HG03457 (cell line): ENCODE measurements around the gene STN1.

Experiments used
- ATAC-seq: cut with Tn5 transposase; IDR thresholded peaks from one replicate; pipeline ENCODE4 v1.9.1; 2021; ENCODE audit warnings: moderate number of reproducible peaks; ENCODE audit not compliant: unreplicated experiment

STN1 gene

GRCh38 chr10:103895411-103896186 is 22.4 kb downstream of the STN1 start:
- no peak for ATAC-seq

- ATAC-seq: no peak
Measured at GRCh38 chr10:103894441-103894864, 23.5 kb downstream of the STN1 start.

- no peak for ATAC-seq
Measured at GRCh38 chr10:103893817-103894216, 24.2 kb downstream of the STN1 start.

DNA sequence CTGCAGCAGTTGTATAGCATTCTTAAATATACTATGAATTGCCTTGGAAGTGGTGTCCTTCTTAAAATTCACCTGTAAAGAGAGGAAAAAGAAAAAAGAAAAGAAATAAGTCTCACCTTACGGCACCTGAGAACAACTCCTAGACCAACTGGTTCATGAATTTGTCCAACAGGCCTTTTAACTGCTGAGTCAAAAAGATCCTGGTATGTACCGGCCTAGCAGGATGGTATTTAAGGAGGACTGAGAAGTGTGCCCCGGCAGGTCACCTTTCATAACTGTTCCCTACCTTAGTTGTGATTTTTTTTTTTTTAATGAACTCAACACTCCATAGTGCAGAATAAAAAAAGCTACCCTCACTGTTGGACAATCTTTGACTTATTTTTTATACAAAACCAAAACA is 25.8 kb downstream of the STN1 start:
- ATAC-seq: no peak

GRCh38 chr10:103890688-103891087 is 27.3 kb downstream of the STN1 start:
- ATAC-seq: no peak

DNA sequence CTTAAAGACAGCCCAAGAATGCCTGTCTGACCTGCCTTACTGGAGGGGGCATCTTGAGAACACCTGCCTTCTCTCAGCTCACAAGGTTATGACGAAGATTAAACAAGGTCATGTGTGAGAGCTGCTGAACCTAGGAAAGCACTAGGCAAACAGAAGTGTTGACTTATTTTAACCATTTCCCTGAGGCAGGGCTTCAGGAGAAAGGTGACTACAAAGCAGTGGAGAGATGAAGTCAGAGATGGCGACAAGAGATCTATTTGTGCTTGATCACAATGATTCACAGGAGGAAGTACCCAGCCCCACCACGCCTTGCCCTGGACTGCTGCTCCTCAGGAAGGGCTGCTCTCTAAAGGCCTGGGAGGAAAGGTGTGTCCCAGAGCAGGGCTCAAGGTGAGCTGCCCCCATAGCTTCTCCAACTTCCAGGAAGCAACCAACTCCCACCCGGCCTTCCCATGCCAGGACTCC is 27.8 kb downstream of the STN1 start:
- no peak for ATAC-seq

GRCh38 chr10:103889121-103889720 is 28.8 kb downstream of the STN1 start:
- no peak for ATAC-seq

- no peak for ATAC-seq
Measured at GRCh38 chr10:103888113-103888841, 29.7 kb downstream of the STN1 start.

- no peak for ATAC-seq
Measured at GRCh38 chr10:103885617-103886016, 32.4 kb downstream of the STN1 start.

- ATAC-seq: no peak
Measured at GRCh38 chr10:103884681-103885139, 33.3 kb downstream of the STN1 start.

- ATAC-seq: no peak
Measured at GRCh38 chr10:103882285-103883007, 35.5 kb downstream of the STN1 start.

DNA sequence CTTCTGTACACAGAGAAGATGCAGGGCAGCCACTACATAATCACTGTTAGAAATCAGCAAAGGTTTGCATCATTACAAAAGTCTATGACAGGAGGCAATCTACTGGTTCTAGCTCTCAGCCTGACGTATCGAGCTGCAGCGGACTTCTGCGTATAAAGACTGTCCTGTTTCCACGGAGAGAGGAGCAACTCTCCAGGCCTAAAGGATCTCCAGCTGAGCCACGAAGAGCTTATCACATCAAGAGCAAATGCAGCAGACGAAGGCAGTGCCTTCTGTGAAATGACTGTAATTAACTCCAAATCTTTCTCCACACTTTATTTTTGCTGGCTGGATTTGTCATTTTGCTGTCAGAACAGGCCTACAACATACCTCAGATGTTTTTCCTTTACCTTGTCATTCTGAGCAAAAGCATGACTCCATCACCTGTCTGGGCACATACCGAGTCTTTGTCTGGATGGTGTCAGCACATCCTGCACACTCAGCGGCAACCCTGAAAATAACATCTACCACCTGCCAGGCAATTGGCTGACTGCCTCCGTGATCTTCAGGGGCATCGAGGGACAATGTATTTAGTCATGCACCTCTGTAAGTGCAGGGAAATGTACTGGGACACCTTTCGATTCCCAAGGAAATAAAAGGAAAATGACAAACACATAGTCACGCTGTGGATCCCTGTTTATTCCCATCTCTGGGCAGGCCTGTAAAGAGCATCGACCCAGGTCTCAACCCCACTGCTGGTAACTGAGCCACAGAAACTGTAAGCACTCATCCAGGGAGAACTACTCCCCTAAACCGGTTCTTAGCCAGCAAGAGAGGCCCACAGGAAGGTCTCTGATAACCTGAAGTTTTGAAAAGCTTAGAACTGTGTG is 36.3 kb downstream of the STN1 start:
- ATAC-seq: no peak

GRCh38 chr10:103879831-103880230 is 38.2 kb downstream of the STN1 start:
- no peak for ATAC-seq

DNA sequence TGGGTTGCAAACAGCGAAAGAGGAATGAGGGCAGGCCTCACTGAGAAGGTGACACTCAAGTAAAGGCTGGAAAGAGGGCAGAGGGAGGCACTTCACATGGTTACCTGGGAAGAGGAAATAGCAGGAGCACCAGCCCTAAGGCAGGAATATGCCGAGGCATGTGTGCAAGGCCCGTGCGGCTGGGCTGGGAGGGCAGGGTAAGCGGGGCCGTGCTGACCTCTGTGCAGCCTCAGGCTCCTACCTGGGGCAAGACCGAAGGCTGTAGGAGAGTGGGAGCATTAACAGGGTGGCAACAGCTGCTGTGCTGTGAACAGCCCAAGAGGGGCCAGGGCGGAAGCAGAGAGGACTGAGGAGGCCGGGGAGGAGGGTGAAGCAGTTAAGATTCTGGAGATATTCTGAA is 38.6 kb downstream of the STN1 start:
- ATAC-seq: no peak

DNA sequence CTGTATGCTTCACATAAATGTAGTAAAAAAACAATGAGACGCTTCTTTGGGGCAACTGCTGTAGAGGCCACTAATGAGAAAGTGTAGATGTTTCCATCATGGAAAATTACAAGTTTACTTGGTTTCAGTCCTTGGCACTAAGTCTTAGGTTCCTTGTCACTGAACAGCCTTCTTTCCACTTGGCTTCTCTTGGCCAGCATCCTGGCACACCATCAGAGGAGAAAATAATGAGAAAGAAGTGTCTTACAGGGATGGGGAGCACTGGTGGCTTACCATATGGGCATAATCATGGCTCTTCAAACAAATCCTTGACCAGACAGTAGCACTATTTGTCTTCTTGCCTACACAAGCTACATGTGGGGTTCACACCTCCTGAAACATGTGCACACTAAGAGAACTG is 40.1 kb downstream of the STN1 start:
- no peak for ATAC-seq

DNA sequence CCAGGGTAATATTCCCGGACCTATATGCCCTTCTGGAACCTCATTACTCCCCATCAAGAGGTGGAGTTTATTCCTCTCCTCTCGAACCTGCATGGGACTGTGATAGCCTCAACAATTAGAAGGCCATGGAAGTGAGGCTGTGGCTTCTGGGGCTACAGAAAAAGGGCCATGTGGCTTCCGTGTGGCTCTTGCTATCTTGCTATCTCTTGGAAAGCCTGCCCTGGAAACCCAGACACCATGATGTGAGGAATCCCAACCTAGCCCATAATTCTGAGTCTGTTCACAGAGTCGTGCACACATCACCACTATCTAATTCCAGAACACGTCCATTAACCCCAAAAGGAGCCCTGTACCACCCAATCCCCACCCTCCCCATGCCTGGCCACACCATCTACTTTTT is 41.8 kb downstream of the STN1 start:
- ATAC-seq: no peak

DNA sequence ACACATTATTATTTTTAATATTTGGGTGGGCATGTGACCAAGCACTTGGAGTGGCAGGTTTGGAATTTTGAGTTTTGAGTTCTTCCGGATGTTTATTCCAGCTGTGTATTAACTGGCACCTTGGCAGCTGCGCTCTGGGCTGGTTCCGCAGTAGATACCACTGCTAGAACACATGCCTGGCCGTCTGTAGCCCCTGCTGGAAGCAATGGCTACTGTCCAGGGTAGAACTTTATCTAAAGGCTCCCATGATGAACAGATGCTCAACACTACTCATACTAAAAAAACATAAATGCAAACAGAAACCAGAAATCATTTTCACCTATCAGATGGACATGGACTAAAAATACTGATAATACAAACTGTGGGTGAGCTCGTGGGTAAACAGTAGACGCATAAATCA is 43.3 kb downstream of the STN1 start:
- no peak for ATAC-seq

DNA sequence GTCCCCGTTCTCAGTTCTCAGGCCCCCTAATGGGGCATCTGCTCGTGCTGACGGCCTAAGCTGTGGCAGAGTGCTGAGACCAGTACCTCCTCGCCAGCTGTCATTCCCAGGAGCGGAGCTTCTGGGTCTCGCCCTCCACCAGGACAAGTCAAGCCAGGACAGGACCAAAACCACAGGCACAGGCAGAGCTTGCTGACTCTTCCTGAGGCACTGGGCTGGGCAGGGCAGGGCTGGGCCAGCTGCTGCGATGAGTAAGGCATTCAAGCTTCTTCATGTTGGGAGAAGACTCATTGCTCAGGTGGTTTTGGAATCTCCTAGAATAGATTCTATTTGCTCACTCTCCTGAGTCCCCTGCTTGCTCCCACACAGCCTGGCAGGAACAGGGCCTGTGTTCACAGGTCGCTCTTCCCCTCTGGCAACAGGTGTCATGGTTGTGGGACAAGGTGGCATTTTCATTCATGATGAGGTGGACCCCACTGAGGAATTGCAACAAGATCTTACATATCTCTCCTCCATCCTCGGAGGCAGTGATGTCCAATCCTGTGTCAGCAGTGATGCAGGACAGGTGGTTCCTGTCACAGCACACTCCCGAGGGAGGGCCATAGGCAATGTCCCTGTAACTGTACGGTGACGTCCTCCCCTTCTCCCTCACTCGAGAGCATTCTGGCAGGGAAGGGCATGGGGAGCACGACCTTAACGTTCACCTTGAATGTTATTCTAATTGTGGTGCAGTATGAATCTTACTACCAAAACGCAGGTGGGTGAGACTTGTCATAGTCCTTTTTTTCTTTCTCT is 45.6 kb downstream of the STN1 start:
- no peak for ATAC-seq

DNA sequence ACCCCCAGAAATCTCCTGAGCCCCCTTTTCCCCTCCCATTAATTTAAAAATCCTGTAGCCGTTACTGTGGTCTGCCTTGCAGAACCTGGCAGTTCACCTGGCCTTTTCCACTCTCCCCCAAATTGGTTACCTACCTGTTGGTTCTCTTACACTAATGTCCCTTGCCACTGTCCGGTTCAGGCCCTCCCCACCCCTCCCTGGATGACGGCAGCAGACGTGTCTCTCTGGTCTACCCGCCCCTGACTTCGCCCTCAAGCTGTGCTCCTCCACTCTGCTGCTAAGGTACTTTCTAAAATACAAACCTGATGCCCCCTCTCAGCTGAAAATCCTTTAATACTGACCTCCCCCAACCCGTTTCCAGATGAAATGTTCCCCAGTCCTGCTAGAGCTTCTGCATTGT is 47.0 kb downstream of the STN1 start:
- no peak for ATAC-seq
